NCI-H1694 (cell line): ENCODE results near the gene FUBP3.
"Not testable (repeated sequence)": the region's sequence is repeated elsewhere in the genome, so short reads cannot be mapped to it uniquely, and the experiment has no call there.

Source experiments
- DNase-seq: peaks from one replicate; lab custom pipeline; 2025; lab: John Stamatoyannopoulos, UW

The FUBP3 gene

DNA sequence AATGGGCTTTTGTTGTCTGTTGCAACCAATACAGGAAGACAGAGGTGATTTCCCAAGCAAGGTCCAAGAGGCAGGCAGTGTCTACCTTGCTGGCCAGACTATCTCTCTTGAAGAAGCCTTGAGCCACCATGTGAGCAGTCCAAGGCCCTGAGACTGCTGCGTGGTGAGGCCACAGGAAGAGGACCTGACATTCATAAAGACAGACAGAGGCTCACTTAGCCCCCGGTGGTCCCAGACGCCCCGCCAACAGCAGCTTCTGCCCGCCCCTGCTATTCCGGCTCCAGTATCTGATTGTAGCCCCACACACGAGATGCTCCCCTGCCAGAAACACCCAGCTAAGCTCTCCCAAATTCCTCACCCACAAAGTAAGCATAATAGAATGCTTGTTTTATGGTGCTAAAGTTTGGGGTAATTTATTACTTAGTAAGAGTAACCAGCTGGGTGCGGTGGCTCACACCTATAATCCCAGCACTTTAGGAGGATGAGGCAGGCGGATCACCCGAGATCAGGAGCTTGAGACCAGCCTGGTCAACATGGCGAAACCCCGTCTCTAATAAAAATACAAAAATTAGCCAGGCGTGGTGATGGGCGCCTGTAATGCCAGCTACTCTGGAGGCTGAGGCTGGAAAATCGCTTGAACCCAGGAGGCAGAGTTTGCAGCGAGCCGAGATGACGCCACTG, 22.8 kb upstream of the FUBP3 start:
- DNase-seq: no peak

DNA sequence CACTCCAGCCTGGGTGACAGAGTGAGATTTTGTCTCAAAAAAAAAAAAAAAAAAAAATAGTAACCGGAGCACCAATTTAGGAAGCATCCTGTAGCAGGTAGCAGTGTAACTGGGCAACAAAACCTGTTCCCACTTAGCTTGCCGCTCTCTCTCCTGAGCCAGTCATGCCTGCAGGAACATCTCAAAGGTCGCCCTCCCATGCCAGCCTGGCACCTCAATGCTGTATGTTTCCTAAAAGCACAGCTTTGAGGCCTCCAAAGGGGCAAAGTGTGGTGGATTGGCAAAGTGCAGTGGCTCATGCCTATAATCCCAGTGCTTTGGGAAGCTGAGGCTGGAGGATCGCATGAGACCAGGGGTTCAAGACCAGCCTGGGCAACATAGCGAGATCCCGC, 22.3 kb upstream of the FUBP3 start:
- DNase-seq: no peak

DNA sequence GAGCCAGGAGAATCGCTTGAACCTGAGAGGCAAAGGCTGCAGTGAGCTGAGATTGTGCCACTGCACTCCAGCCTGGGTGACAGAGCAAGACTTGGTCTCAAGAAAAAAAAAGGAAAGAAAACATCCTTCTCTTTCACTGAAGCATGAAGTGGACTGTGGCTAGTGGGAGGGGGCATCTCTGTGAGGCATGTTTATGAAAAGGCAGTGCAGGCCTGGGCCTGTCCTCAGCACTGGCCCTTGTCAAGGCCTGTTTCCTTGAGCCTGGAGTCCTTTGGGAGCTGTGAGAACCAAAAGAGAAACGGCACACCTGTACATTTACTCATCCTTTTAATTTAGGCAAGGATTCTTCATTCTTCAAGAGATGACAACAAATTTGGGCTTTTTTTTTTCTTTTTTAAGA, 18.3 kb upstream of the FUBP3 start:
- DNase-seq: no peak

DNA sequence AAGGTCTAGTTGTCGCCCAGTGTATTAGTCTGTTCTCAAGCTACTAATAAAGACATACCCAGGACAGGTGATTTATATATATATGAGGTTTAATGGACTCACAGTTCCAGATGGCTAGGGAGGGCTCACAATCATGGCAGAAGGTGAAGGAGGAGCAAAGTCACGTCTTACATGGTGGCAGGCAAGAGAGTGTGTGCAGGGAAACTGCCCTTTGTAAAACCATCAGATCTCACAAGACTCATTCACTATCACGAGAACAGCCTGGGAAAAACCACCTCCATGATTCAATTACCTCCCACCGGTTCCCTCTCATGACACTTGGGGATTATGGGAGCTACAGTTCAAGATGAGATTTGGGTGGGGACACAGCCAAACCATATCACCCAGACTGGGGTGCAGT, 16.9 kb upstream of the FUBP3 start:
- DNase-seq: not testable (repeated sequence)

DNA sequence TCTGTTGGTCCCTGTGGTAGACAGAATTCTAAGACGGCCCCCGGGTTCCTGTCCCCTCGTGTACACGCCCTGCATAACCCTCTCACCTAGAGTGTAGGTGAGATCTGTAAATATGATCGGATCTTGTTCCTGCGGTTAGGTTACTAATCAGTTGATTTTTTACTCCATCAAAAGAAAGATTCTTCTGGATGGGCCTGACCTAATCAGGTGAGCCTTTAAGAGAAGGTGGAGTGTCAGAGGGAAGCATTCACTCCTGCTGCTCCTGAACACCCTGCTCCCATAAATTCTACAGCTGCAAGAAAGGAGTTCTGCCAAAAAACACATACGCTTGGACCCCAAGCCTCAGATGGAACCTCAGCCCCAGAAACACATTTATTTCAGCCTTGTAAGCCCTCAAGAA, 15.6 kb upstream of the FUBP3 start:
- no peak for DNase-seq

- DNase-seq: no peak
Measured at GRCh38 chr9:130565792-130566191, 13.6 kb upstream of the FUBP3 start.

GRCh38 chr9:130570208-130570607, 9.2 kb upstream of the FUBP3 start:
- DNase-seq: no peak

- no peak for DNase-seq
Measured at GRCh38 chr9:130575514-130575913, 3.9 kb upstream of the FUBP3 start.

DNA sequence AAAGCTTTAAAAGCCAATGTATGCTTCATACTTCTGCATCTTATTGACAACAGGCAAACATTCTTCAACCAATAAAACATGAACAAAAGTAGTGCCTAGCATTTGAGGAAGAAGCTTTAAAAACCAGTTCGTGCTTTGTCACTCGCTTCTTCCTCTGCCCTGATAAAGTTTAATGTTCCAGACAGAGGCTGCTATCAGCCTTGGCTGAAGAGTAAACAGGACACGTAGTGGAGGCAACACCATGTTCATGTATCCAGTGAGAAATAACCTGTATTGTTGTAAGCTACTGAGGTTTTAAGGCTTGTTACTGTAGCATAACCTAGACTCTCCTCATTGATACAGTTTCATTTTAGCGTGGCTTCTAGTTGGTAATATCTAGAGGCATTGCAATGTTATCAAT, 3.2 kb upstream of the FUBP3 start:
- DNase-seq: no peak

- no peak for DNase-seq
Measured at GRCh38 chr9:130579738-130580463, 524 bp downstream of the FUBP3 start.

DNA sequence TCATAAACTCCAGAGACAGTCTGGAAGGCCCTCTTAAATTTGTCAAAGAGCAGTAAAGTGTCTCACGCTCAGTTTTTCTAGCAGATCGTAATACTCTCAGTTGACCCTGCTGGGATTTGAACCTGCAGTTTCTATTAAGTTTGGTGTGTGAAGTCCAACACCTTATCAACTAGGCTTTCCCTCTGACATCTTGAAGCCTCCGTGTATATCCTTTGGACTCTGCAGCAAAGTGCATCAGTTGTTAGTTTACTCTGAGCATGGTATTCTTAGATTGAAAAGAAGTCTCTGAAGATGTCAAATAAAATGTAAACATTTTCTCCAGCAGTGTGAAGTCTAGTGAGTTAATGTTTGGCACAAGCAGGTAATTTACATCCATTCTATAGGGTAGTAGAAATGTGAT, 2.4 kb downstream of the FUBP3 start:
- DNase-seq: no peak

DNA sequence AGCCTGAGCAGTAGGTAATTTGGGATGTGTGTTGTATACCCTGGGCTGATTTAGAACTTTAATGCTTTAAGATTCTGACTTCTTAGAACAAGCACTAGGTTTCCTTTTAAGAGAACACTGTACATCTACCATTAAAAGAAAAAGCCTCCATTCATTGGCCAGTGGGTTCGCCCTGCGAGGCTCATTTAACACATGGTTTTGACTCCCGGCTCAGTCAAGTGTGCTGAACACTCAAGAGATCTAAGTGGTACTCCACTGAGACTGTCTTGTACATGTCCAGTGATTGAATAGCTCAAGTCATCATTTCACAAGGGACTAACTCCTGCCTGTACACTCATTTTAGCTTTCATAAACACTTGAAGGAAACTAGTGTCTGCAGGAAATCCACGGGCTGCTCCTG, 3.9 kb downstream of the FUBP3 start:
- no peak for DNase-seq

GRCh38 chr9:130587921-130588320, 8.5 kb downstream of the FUBP3 start:
- no peak for DNase-seq

GRCh38 chr9:130588416-130588815, 9.0 kb downstream of the FUBP3 start:
- no peak for DNase-seq

DNA sequence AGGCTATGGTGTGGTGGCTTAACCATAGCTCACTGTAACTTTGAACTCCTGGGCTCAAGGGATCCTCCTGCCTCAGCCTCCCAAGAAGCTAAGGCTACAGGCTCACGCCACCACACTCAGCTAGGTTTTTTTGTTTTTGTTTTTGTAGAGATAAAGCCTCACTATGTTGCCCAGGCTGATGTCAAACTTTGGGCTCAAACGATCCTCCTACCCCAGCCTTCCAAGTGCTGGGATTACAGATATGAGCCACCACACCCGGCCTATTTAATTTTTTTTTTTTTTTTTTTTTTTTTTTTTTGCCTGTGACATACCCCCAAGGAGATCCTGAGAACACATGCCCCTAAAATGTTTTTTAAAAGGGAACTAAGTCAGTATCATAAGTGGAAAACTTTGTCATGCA, 10.4 kb downstream of the FUBP3 start:
- DNase-seq: no peak

DNA sequence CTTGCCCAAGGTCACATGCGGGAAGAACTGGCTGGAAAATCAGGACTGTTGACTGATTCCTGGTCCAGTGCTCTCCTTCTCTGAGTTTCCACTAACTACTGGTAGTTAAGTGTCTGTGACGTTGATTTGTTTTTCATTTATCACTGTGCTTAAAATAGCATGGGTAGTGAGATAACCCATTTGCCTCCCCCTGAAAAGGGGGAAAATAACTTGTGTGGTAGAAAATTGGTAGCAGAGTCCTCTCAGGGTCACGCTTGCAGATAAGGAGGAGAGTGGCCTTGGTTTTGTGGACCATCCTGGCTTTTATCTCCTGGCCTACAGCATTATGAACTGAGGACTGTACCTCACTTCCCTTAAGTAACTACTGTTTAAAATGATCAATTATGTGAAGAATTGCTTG, 10.9 kb downstream of the FUBP3 start:
- DNase-seq: no peak

DNA sequence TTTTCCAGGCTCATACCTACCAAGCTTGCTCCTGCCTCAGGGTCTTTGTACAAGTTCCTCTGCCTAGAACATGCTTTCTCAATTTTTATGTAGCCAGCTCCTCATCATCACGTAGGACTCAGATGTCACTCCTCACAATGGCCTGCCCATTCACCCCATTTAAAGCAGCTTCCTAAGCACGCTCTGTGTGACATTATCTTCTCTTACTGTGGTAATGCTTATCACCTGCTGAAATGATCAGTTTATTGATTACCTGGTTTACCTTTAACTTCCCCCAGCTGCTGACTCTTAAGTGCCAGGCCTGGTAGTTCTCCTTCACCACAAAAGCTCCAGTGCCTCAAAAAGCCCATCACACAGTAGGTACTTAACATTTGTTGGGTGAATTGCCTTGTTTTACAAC, 13.6 kb downstream of the FUBP3 start:
- DNase-seq: no peak

DNA sequence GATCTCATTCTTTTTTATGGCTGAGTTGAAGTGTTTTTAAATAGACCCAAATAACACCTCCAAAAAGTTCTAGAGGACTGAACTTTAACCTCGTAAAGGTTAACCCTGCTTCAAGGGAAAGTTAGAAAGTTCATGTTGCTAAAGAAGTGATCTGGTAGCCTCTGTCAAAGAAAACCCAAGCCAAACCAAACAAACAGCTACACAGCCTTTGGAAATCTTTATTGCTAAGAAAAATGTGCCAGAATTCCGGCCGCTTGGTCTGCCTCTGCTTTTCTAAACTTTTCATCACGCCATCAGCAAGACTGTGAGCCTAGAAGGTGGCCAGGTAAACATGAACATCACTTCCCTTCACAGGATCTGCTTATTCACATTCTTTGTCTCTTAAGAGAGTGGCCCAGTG, 17.9 kb downstream of the FUBP3 start:
- no peak for DNase-seq

GRCh38 chr9:130598188-130598587, 18.8 kb downstream of the FUBP3 start:
- DNase-seq: no peak

DNA sequence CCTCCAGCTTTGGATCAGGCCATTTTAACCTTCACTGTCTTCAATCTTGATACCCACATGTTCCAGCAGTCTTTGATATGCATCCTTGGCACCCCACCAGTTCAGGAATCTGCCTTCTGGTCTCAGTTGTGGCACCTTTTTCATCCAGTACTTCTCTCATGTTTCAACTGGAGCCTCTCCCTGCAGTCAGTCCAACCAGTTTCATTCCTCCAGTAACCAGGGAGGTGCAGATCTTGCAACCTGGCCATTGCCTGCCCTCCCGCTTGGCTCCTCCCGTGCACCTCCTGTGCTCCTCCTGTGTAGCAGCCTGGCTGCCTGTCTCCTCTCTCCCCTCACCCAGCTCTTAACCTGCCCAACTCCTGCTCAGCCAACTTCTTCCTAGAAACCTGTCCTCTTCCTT, 20.2 kb downstream of the FUBP3 start:
- DNase-seq: no peak

DNA sequence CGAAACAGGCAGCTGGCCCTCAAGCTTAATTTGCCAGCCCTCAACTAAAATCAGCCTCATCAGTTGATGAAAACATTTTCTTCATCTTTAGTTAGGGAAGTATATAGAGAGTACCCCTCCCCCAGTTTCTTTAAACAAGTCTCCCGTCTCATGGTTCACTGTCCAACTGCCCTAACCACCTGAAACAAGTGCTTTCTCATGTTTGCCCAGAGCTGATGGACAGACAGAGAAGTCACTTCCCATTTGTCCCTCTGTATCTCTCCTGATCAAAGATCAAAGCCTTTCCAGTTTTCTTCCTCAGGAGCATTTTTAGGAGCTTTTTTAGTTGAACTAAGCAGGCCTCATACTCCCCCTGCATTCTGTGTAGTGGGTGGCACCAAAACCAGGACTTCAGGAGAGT, 21.7 kb downstream of the FUBP3 start:
- DNase-seq: no peak

- no peak for DNase-seq
Measured at GRCh38 chr9:130604295-130604694, 24.9 kb downstream of the FUBP3 start.

- no peak for DNase-seq
Measured at GRCh38 chr9:130606887-130607600, 27.7 kb downstream of the FUBP3 start.
